ENCODE data around the gene HSPA12A.
A peak's percentile ranks its signal among the peaks of the same experiment; 100 is the strongest.

Gene HSPA12A

GRCh38 chr10:116771101-116771958 lies 29.0 kb upstream of the HSPA12A start:
- no peak for DNase-seq

GRCh38 chr10:116770281-116770680 lies 27.9 kb upstream of the HSPA12A start:
- no peak for DNase-seq

GRCh38 chr10:116769791-116770190 lies 27.4 kb upstream of the HSPA12A start:
- no peak for DNase-seq

- DNase-seq: no peak
Measured at GRCh38 chr10:116769368-116769767, 27.0 kb upstream of the HSPA12A start.

- no peak for DNase-seq
Measured at GRCh38 chr10:116768786-116769185, 26.4 kb upstream of the HSPA12A start.

GRCh38 chr10:116766837-116767634 lies 24.7 kb upstream of the HSPA12A start:
- DNase-seq: no peak

- DNase-seq: no peak
Measured at GRCh38 chr10:116766241-116766827, 24.0 kb upstream of the HSPA12A start.

GRCh38 chr10:116765648-116766081 lies 23.3 kb upstream of the HSPA12A start:
- DNase-seq: peak; percentile 12 to 45

GRCh38 chr10:116764979-116765378 lies 22.6 kb upstream of the HSPA12A start:
- no peak for DNase-seq

- DNase-seq: no peak
Measured at GRCh38 chr10:116763440-116763839, 21.1 kb upstream of the HSPA12A start.

- DNase-seq: no peak
Measured at GRCh38 chr10:116761883-116762282, 19.5 kb upstream of the HSPA12A start.

- no peak for DNase-seq
Measured at GRCh38 chr10:116760919-116761318, 18.6 kb upstream of the HSPA12A start.

GRCh38 chr10:116757246-116757645 lies 14.9 kb upstream of the HSPA12A start:
- no peak for DNase-seq

GRCh38 chr10:116756277-116756676 lies 13.9 kb upstream of the HSPA12A start:
- no peak for DNase-seq

- no peak for DNase-seq
Measured at GRCh38 chr10:116753759-116754158, 11.4 kb upstream of the HSPA12A start.

- DNase-seq: no peak
Measured at GRCh38 chr10:116752969-116753665, 10.8 kb upstream of the HSPA12A start.

- DNase-seq: no peak
Measured at GRCh38 chr10:116752563-116752962, 10.2 kb upstream of the HSPA12A start.

- DNase-seq: no peak
Measured at GRCh38 chr10:116748471-116748870, 6.1 kb upstream of the HSPA12A start.

- DNase-seq: no peak
Measured at GRCh38 chr10:116748041-116748440, 5.7 kb upstream of the HSPA12A start.

- no peak for DNase-seq
Measured at GRCh38 chr10:116747325-116747724, 5.0 kb upstream of the HSPA12A start.

GRCh38 chr10:116744885-116745284 lies 2.5 kb upstream of the HSPA12A start:
- no peak for DNase-seq

- no peak for DNase-seq
Measured at GRCh38 chr10:116744163-116744753, 1.9 kb upstream of the HSPA12A start.

Data from inflammatory macrophage treated with lipopolysaccharide for 1 hour (primary cell).